Activated CD4-positive, alpha-beta T cell treated with anti-CD3 and anti-CD28 coated beads for 4 hours (primary cell): ENCODE results near the gene ADM2.
"Not testable (repeated sequence)": the region's sequence is repeated elsewhere in the genome, so short reads cannot be mapped to it uniquely, and the experiment has no call there.

ENCODE experiments used
- DNase-seq, 2 donors: peaks; one replicate each; pipeline ENCODE4 v3.0.0-alpha.2; 2020

The ADM2 gene

GRCh38 chr22:50526834-50527801, 45.8 kb downstream of the ADM2 start:
- peak in 1 of 2 donors; percentile 43 for DNase-seq

GRCh38 chr22:50527921-50528681, 46.8 kb downstream of the ADM2 start:
- DNase-seq: no peak

- DNase-seq: no peak
Observed at GRCh38 chr22:50528682-50529415, 47.5 kb downstream of the ADM2 start.

GRCh38 chr22:50529416-50529896, 48.1 kb downstream of the ADM2 start:
- DNase-seq: no peak

GRCh38 chr22:50529897-50530579, 48.7 kb downstream of the ADM2 start, which contains the start of gene TYMP:
TSS of gene TYMP (minus strand) at chr22:50530012. CDS start at chr22:50529709, 303 bp downstream.
- DNase-seq: peak; percentile 61 to 78

GRCh38 chr22:50530580-50530876, 49.2 kb downstream of the ADM2 start:
- no peak for DNase-seq

GRCh38 chr22:50530877-50531545, 49.7 kb downstream of the ADM2 start:
- peak; percentile 74 to 86 for DNase-seq

- peak; percentile 62 to 82 for DNase-seq
Observed at GRCh38 chr22:50531546-50531961, 50.2 kb downstream of the ADM2 start.

- DNase-seq: no peak
Observed at GRCh38 chr22:50531962-50532674, 50.8 kb downstream of the ADM2 start.

- DNase-seq: no peak
Observed at GRCh38 chr22:50532824-50533796, 51.8 kb downstream of the ADM2 start.

- DNase-seq: not testable (repeated sequence)
Observed at GRCh38 chr22:50533856-50534711, 52.7 kb downstream of the ADM2 start.

- DNase-seq: no peak
Observed at GRCh38 chr22:50535113-50535512, 53.8 kb downstream of the ADM2 start.
